ENCODE results near the gene LBHD2.

LBHD2 gene

DNA sequence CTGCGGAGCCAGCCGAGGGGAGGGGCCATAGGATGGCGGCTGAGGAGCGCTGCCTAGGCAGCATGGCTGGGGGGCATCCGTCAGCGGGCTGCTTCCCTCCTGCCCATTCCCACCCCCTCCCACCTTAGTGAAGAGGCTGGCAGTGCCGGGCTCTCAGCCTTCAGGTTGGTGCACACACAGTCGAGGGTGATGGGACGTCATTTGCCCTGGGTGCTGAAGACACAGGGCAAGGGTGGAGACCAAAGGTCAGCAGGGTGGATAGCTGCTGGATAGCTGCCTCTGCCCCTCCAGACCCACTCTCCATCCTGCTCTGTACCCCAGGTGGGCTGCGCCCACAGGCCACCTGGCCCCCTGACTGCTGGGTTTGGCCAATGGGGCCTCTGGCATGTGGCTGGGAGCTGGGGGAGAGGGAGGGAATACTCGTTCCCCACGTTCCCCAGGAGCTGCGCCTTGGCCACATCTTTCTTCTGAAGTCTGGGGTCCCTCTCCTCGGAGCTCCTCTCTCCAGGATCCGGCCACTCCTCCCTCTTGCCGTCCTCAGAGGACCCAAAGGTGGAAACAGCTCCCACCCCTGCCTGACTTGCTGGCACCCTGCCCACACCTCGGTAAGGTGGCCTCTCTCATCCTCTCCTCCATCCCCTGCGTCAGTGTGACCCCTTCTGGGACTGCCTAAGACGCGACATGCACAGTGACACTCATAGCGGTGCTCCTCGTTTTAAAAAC, 15.5 kb upstream of the LBHD2 start:
- no peak for DNase-seq (ENCODE audit: low read depth)

GRCh38 chr14:103070263-103070885, 13.6 kb upstream of the LBHD2 start:
- DNase-seq (ENCODE audit: low read depth), result no peak

GRCh38 chr14:103070971-103071542, 13.0 kb upstream of the LBHD2 start:
- no peak for DNase-seq (ENCODE audit: low read depth)

GRCh38 chr14:103071544-103072251, 12.3 kb upstream of the LBHD2 start:
- no peak for DNase-seq (ENCODE audit: low read depth)

- no peak for DNase-seq (ENCODE audit: low read depth)
These were observed 11.2 kb upstream of the LBHD2 start for GRCh38 chr14:103072595-103073366.

DNA sequence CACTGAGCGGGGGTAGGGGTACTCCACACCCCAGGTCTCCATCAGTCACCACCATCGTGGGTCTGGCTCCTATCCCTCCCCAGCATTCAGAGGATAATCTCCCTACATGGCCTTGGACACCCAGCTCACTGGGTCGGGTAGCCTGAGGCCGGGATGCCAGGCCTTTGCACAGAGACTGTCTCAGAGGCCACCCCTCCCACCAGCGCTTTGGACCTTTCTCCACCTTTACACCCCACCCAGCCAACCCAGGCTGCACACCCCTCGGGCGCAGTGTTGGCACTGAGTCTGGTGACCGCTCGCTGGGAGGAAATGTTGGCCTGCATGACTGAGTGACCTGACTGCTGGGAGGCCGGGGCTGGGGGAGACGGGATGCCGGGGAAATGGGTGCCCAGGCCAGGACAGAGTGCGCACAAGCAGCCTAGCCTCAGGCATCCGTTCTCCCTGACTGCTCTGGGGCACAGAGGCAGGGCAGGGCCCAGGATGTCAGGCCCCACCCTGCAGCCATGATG, 10.6 kb upstream of the LBHD2 start:
- DNase-seq (ENCODE audit: low read depth), result no peak

DNA sequence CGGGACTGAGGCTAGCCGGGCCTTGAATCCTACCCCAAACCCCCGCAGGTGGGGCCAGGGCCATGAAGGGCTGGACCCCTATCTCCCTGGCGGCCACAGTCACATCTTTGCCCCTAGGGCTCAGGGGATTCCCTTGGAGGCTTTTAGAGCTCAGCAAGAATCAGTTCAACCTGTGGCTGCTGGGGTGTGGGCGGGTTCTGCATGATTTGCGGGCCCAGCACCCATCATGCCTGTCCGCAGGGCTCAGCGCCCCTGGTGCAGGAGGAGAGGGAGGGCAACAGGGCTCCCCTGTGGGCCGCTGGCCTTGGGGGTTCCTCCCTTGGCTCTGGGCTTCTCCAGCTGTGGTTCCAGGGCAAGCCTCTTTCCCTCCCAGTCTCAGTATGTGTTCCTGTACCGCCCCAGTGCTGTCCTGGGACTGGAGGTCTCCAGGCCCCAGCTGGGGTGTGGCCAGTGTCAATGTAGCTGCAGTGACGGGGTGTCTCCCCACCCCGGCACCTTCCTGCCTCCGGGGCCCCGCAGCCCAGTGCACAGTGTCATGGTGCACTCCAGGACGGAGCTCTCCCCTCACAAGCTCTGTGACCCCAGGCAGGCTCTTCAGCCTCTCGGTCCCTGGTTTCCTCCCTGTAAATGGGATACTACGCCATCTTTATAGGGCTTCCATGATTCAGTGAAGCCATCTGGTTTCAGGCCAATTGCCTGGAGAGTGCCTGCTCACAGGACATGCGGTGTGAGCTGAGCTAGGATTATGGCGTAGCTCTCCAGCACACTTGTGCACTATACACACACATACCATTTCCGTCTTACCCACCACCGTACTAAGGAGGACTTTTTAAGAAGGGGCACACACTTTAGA, 9.9 kb upstream of the LBHD2 start:
- no peak for DNase-seq (ENCODE audit: low read depth)

DNA sequence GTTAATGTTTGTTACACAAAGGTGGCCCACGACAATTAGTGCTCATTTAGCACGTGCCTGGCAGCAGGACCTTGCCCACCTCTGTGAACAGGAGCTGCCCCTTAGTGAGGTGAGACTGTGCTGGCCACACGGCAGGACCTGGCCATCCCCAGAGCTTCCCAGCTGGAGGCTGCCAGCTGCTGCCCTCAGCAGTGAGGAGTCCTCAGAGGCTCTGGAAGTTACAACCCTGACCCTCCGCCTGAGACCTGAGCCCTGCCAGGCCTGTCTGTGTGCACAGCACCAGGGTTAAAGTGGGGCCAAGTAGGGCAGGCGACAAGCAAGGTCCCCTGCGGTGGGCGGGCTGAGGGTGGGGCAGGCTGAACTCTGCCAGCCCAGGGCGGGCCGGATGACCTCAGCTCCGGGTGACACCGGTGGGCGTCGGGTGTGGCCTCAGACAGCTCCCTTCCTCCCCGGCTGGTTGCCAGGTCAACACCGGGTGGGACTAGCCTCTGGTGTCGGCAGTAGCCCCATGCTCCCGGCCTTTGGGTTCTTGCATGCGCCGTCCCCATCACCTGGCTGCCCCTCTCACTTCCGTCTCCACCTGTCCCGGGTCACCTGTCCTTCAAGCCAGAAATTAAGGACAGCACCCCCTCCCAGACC, 9.2 kb upstream of the LBHD2 start:
- DNase-seq (ENCODE audit: low read depth), result no peak

- peak; percentile 61 for DNase-seq (ENCODE audit: low read depth)
These were observed 5.6 kb upstream of the LBHD2 start for GRCh38 chr14:103078420-103078749.

GRCh38 chr14:103078860-103079587, 5.0 kb upstream of the LBHD2 start:
- DNase-seq (ENCODE audit: low read depth), result no peak

GRCh38 chr14:103081951-103082350, 2.1 kb upstream of the LBHD2 start:
- no peak for DNase-seq (ENCODE audit: low read depth)

DNA sequence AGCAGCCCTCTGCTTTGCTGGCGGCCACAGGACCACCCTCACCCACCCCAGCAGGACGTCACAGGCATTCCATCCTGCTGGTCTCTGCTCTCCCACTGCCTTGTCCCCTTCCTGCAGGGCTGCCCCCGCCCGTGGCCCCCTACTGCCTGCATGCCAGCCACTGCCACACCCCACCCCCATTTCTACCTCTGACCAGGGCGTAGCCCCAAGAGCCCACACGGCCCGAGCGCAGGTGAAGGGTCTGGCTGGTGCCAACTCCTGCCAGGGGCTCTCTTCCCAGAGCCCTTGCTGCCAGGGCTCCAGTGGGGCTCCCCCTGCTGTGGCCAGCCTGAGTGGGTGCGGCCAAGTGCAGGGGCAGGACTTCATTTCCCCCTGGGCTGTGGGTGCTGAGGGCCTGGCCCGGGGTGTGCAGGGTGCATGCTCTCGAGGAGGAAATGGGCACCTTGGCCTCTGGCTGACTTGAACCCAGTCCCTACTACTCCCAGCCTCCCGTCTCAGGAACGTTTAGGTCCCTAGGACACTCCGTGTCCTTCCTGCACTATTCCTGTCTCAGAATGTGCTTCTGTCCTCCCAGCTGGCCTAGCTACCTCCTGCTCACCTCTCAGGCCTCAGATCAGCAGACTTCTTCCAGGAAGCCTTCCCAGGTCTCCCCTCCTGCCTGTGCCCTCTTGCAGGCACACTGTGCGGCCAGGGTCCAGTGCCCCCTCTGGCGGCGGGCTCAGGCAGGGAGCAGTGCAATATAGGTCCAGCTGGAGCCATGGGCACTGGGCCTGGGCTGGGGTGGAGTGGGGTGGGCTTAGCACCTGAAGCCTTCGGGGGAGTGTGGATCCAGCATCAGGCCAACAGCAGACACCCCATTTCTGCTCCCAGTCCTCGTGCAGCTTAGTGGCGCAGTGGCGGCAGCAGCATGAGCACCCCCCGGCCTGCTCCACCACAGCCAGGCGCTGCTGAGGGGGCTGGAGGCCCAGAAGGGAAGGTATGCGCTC, 1.4 kb downstream of the LBHD2 start:
- no peak for DNase-seq (ENCODE audit: low read depth)

GRCh38 chr14:103086771-103087342, 2.8 kb downstream of the LBHD2 start:
- no peak for DNase-seq (ENCODE audit: low read depth)

GRCh38 chr14:103087343-103087835, 3.4 kb downstream of the LBHD2 start:
- no peak for DNase-seq (ENCODE audit: low read depth)

GRCh38 chr14:103088921-103089320, 4.9 kb downstream of the LBHD2 start:
- no peak for DNase-seq (ENCODE audit: low read depth)

DNA sequence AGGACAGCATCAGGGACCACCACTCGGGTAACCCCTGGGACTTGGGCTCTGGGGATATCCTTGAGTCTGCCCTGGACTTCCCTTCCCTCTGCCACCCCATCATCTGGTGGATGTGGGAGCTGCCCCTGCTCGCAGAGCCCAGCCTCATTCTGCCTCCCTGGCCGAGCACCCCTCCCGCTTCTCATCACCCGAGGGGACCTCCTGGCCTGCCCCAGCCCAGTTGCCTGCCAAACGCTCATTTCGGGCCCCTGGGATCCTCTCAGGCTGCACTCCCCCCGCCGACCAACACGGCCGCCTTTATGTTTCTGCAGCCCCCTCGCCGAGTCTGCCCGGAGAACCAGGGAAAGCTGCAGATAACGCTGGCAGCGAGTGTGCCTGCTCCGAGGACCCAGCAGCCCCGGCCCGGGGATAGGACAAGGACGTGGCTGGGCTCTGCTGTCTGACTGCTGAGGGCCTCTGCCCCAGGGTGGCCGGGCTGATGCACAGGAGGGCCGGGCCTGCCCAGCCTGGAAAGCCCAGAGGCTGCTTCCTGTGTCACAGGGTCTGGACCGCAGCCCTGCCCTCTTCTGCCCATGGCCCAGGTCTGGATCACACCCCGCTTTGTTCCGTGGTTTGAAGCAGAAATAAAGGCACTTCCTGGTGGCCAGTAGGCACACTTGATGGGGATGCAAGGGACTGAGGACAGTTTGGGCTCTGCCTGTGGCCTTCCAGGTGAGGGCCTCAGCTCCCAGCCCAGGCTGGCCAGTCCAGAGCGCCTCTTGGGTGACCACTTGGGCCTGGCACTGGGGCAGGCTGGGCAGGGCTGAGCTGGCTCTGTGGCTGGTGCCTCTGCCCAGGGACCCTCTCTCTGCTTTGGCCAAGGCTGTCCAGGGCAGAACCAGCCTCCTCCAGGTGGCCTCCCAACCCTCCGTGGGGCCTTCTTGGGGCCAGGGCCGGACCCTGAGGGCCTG, 5.7 kb downstream of the LBHD2 start:
- no peak for DNase-seq (ENCODE audit: low read depth)

DNA sequence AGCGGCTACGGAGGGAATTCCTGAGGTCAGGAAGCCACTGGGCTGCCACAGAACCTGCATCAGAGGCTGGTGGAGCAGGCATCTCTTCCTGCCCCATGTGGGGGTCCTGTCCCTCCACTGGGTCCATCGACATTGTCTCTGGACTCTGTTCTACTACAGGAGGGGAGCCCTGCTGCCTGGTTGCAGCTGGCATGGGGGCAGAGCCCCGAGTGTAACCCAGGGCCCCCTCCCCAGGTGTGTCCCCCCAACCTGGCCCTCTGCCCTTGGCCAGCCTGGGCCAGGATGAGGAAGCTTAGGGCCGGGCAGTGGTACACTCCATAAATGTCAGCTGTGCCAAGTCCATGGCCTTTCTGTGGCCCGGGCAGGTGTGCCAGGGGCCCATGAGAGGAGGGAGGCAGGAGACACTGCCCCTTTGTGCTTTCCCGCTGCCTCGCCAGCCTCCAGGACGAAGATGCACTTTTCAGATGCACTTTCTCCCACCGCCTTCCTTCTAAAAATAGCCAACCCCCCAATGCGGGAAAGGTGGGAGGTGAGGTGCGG, 6.5 kb downstream of the LBHD2 start:
- DNase-seq (ENCODE audit: low read depth), result no peak

Measured in T-helper 22 cell (primary cell).